ENCODE results near the gene GRIK4. TPM values are rescaled to one million over a fixed set of nuclear protein-coding genes. Genes with fewer than 3 reads are reported as not detected.
A peak's percentile ranks its signal among the peaks of the same experiment; 100 is the strongest.

GRIK4 gene
- total and polyA plus RNA-seq, 2 donors (not counting 1 experiment from before 2014, with no cell fraction given): 0.12 to 0.27 TPM

DNA sequence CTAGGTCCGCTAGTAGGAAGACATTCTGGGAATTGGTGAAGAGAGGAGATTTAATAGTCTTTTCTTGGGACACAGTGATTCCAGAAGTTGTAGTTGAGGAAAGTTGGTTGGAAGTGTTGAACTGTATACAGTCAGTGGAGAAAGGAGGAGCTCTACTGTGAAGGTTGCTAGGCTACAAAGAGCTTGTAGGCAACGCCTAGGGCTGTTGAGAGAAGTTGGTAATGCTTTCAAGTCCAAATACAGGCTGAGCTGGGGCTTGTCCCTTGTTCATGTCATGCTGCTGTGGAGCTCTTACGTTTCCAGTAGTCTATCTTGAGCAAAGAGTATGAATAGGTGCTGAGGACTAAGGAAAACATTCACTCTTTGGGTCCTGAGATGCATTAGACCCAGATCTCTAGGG lies 513.4 kb downstream of the GRIK4 start:
- H3K4me1 ChIP-seq (ENCODE audit: control insufficient read depth in 2 of 2, insufficient read depth in 2 of 2, low read length in 2 of 2): peaks cover 17% of the 10 kb centered on the region in 2 donors
- H4K20me1 ChIP-seq (ENCODE audit: control insufficient read depth, insufficient read depth, low read length, poor library complexity, severe bottlenecking): peaks cover 14% of the 10 kb centered on the region
- no peak for TF ChIP-seq CTCF (IDR thresholded peaks at IDR 0.05)
- no peak for TF ChIP-seq EZH2 (IDR thresholded peaks at IDR 0.05; ENCODE audit: borderline replicate concordance, insufficient read depth, low read depth, low read length, poor library complexity, severe bottlenecking)
- intact Hi-C loops (cut with micrococcal nuclease): no loop called here
- H3K4me2 ChIP-seq (replicated peaks; ENCODE audit: low read depth, low read length, poor library complexity, severe bottlenecking): peak overlapping the region; percentile 94
- DNase-seq (peak; percentile 20), ATAC-seq (ENCODE audit: low read depth) (no peak)
- peaks cover 0 to 2% of the 10 kb centered on the region in 2 experiments for H3K36me3 ChIP-seq (replicated peaks in 1 of 2; ENCODE audit: control extremely low read depth in 1 of 2, control insufficient read depth in 1 of 2, extremely low read depth in 1 of 2, insufficient read depth in 2 of 2, low read length in 1 of 2)
- peak overlapping the region; percentile 5 for H3K27ac Mint-ChIP-seq
- H3K9ac ChIP-seq (ENCODE audit: low read length): peak overlapping the region; percentile 86
- no peaks in the 10 kb centered on the region for H3K9me3 Mint-ChIP-seq (ENCODE audit: insufficient read depth)
- no peak overlapping the region for H3K27ac ChIP-seq (ENCODE audit: low read length in 2 of 2)
- peak overlapping the region; percentile 93 for H3K4me3 Mint-ChIP-seq
- no peaks in the 10 kb centered on the region for H3K9me3 ChIP-seq (ENCODE audit: control extremely low read depth in 1 of 3, control insufficient read depth in 2 of 3, insufficient read depth in 1 of 3, low read length in 2 of 3)
- H3K4me3 ChIP-seq (ENCODE audit: control extremely low read depth in 1 of 5, extremely low read depth in 1 of 5, insufficient read depth in 1 of 5, low read depth in 2 of 5, low read length in 4 of 5): peak overlapping the region in 3 of 5 experiments; percentile 68 to 90 (median 79)
- 88% methylated on average over 3 of the region's 3 CpGs for WGBS (ENCODE audit: insufficient coverage)
- CTCF ChIA-PET: no interaction called here
- H2AFZ ChIP-seq (ENCODE audit: insufficient read depth, low read depth, low read length, poor library complexity, severe bottlenecking): no peak overlapping the region
- no peaks in the 10 kb centered on the region for H3K27me3 ChIP-seq (replicated peaks in 1 of 4; ENCODE audit: control extremely low read depth in 1 of 4, control insufficient read depth in 3 of 4, insufficient read depth in 4 of 4, low read length in 3 of 4)
- no peaks in the 10 kb centered on the region for H3K27me3 Mint-ChIP-seq
- POLR2A ChIA-PET: interaction anchor here (0.6 kb wide), 1 partner anchor 233 kb away, joined by 3 read pairs; no protein-coding TSS in a partner anchor
- peaks cover 14% of the 10 kb centered on the region for H3K79me2 ChIP-seq (ENCODE audit: control insufficient read depth, insufficient read depth, low read length)
- H3K4me1 Mint-ChIP-seq: peaks cover 24% of the 10 kb centered on the region

DNA sequence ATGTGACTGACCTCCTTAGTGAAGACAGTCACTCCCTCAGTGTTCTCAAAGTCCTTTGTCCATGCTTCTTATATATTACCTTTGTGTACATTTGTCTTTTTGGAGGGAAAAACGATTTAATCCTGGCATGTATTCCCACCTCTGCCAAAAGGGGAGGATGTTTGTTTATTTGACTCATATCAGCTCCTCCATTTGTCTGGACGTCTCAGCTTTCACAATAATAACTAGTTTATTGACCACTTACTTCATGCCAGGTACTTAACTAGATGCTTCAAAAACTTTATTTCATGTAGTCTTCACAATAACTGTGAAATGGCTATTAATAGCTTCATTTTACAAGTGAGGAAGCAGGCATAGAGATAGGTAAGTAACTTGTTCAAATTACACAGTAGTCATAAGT lies 517.6 kb downstream of the GRIK4 start:
- no peaks in the 10 kb centered on the region for H3K27me3 ChIP-seq (replicated peaks in 1 of 4; ENCODE audit: control extremely low read depth in 1 of 4, control insufficient read depth in 3 of 4, insufficient read depth in 4 of 4, low read length in 3 of 4)
- ChIA-PET POLR2A (no interaction called here), CTCF (no interaction called here)
- Mint-ChIP-seq H3K4me3 (no peak overlapping the region), H3K4me1 (peaks cover 16% of the 10 kb centered on the region), H3K27me3 (no peaks in the 10 kb centered on the region), H3K9me3 (ENCODE audit: insufficient read depth) (no peaks in the 10 kb centered on the region), H3K27ac (no peak overlapping the region)
- peaks cover 11% of the 10 kb centered on the region in 2 donors for H3K4me1 ChIP-seq (ENCODE audit: control insufficient read depth in 2 of 2, insufficient read depth in 2 of 2, low read length in 2 of 2)
- DNase-seq (no peak), ATAC-seq (ENCODE audit: low read depth) (no peak)
- H3K36me3 ChIP-seq (replicated peaks in 1 of 2; ENCODE audit: control extremely low read depth in 1 of 2, control insufficient read depth in 1 of 2, extremely low read depth in 1 of 2, insufficient read depth in 2 of 2, low read length in 1 of 2): peaks cover 0 to 4% of the 10 kb centered on the region in 2 experiments
- H3K9me3 ChIP-seq (ENCODE audit: control extremely low read depth in 1 of 3, control insufficient read depth in 2 of 3, insufficient read depth in 1 of 3, low read length in 2 of 3): no peaks in the 10 kb centered on the region
- TF ChIP-seq CTCF (IDR thresholded peaks at IDR 0.05) (no peak), EZH2 (IDR thresholded peaks at IDR 0.05; ENCODE audit: borderline replicate concordance, insufficient read depth, low read depth, low read length, poor library complexity, severe bottlenecking) (no peak)
- no peak overlapping the region for H3K9ac ChIP-seq (ENCODE audit: low read length)
- no peak overlapping the region for H3K27ac ChIP-seq (ENCODE audit: low read length in 2 of 2)
- no peak overlapping the region for H3K4me3 ChIP-seq (ENCODE audit: control extremely low read depth in 1 of 5, extremely low read depth in 1 of 5, insufficient read depth in 1 of 5, low read depth in 2 of 5, low read length in 4 of 5)
- no peak overlapping the region for H3K4me2 ChIP-seq (replicated peaks; ENCODE audit: low read depth, low read length, poor library complexity, severe bottlenecking)
- peaks cover 20% of the 10 kb centered on the region for H3K79me2 ChIP-seq (ENCODE audit: control insufficient read depth, insufficient read depth, low read length)
- no CpG with 5 or more reads among the region's 2 CpGs for WGBS (ENCODE audit: insufficient coverage)
- H2AFZ ChIP-seq (ENCODE audit: insufficient read depth, low read depth, low read length, poor library complexity, severe bottlenecking): no peak overlapping the region
- H4K20me1 ChIP-seq (ENCODE audit: control insufficient read depth, insufficient read depth, low read length, poor library complexity, severe bottlenecking): peaks cover 12% of the 10 kb centered on the region
- intact Hi-C loops (cut with micrococcal nuclease): no loop called here
